GM18520 (cell line): ENCODE results near the gene APOA1.

ENCODE experiments used
- ATAC-seq: cut with Tn5 transposase; IDR thresholded peaks from one replicate; pipeline ENCODE4 v1.9.1; 2021; ENCODE audit not compliant: unreplicated experiment

Gene APOA1

DNA sequence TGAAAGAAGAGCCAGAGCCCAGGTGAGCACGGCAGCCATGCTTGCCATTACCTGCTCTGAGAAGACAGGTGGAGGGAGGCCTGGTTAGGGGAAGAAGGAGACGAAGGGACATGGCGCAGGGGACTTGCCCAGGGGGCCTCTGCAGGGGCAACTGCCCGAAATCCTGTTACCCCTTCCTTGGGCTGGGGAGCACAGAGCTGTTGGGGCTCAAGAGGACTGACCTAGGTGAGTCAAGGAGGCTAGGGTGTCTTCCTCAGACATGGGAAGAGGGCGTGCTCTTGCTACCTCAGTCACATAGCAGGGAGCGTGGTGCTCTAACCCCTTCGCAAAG is 45.6 kb downstream of the APOA1 start, which contains the start of gene APOA5:
Gene APOA5, minus strand, starts transcription at position 67 of the 331 bp plus-strand sequence. Its CDS starts 19 bp downstream, at position 48.
- no peak for ATAC-seq

- no peak for ATAC-seq
Measured at GRCh38 chr11:116791002-116791812, 46.2 kb downstream of the APOA1 start.

DNA sequence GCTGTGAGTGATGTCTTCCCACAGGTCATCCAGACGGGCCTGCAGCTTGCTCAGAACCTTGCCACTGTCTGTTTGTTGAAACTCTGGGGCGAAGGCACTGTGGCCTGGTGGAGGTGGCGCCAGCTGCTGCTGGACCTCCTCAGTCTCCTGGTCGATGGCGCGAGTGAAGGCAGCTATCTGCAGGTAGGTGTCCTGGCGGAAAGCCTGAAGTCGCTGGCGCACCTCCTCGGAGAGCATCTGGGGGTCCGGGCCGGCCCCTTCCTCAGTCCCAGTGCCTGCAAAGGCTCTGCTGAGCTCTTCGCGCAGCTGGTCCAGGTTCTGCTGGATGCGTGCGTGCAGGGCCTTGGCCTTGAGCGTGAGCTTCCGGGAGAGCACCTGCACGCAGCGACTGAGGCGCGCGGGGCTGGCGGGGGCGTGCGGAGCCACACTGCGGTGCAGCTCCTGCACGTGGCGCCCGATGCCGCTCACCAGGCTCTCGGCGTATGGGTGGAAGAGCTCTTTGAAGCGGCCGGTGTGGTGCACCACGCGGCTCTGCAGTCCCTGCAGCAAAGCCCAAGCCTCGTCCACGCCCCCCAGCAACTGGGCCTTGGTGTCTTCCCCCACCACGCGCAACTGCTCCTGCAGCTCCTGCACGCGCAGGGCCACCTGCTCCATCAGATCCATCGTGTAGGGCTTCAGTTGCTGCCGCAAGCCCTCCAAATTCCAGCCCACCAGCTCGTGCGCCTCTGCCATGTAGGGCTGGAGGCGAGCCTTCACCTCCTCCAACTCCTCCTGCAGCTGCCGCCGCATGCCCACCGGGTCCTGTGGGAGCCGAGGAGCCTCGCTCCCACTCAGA is 47.0 kb downstream of the APOA1 start:
- ATAC-seq, result no peak

- ATAC-seq, result no peak
Measured at GRCh38 chr11:116788975-116789374, 48.4 kb downstream of the APOA1 start.

GRCh38 chr11:116788534-116788933 is 48.9 kb downstream of the APOA1 start:
- ATAC-seq, result no peak

DNA sequence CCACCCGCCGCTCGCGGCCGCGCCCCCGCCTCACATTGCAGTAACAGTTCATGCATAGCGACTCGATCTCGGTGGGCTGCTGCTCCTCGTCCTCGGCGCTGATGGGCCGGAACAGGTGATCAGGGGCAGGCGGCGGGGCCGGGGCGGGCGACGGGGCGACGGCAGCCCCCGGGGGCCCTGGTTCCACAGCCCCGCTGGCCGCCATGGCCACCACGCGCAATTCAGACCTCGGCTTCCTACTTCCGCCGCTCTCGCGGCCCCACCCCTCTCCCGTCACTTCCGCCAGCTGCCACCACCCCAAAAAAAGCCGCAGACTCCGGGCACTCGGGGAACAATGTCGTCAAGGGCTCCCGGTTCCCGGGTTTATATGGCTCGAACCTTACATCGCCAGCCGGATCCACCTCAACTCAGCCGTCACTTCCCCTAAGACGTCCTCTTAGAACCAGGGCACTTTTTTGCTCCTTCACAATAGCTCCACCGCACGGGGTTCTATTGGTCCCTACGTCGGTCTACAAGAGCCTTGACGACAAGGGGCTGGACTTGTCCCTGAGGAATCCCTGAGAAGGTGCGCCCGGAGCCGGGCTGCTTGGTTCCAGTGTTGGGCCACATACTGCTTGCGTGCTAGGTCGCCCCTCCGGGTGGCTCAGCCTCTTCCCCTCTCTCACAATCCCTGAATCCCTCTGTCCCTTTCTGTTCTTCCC is 49.5 kb downstream of the APOA1 start, which contains the start of gene ZPR1:
Gene ZPR1, minus strand, starts transcription at position 238 of the 701 bp plus-strand sequence. Its CDS starts 33 bp downstream, at position 205.
- ATAC-seq, result peak; percentile 64

DNA sequence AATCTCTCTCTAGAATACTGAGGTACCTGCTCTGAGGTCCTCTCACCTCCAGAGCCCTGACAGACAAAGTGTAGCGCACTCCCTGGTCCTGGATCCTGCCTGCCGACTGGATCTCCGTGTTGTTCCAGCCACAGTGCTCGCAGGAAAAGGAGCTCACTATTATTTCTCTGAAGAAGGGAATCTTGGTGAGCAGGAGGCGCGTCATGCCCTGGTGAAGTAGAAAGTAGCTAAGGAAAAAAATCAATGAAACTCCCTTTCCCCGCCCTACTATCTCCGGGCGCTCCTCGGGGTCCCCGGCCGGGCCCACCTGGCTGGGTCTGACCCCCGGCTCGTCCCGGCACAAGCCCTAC is 50.0 kb downstream of the APOA1 start:
- no peak for ATAC-seq

GRCh38 chr11:116786966-116787365 is 50.5 kb downstream of the APOA1 start:
- ATAC-seq, result no peak

DNA sequence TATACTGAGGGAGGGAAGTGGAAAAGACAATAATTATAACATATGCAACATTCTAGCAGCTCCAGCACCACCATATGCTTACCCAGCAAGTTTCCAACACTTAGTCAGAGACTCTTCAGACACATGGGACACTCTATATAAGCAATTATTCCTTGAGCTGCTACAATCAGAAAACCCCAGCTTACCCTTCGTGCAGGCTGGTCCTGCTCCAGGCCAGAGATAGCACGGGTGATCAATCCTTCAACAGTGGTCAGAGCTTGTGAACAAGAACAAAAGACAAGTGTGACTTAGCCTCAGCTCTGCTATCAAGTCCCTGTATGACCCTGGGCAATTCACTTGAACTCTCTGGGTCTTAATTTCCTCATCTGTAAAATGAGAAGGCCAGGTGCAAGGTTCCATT is 51.1 kb downstream of the APOA1 start:
- no peak for ATAC-seq
